SK-N-SH treated with all-trans-retinoic acid at 6 μM for 48 hours (cell line): ENCODE results near the gene DRC7.

Source experiments
- ARNTL ChIP-seq: fragments of 450-650 bp; formaldehyde crosslinking; IDR thresholded peaks from 2 replicates; pipeline ENCODE4 v1.5.0; 2020; ENCODE audit warnings: low read depth, mild to moderate bottlenecking, moderate library complexity, borderline replicate concordance
- BACH2 ChIP-seq: fragments of 250-450 bp; sonication (Bioruptor Pico); IDR thresholded peaks from 2 replicates; pipeline ENCODE4 v1.9.0; 2021; ENCODE audit warnings: mild to moderate bottlenecking, borderline replicate concordance
- CREB5 ChIP-seq: fragments of 250-450 bp; sonication (Bioruptor Pico); IDR thresholded peaks from 2 replicates; pipeline ENCODE4 v1.5.1; 2020; ENCODE audit warnings: low read depth, mild to moderate bottlenecking, moderate library complexity
- CSDC2 ChIP-seq: fragments of 250-450 bp; sonication (Bioruptor Pico); IDR thresholded peaks from 2 replicates; pipeline ENCODE4 v1.5.0; 2020; ENCODE audit warnings: mild to moderate bottlenecking, moderate library complexity
- OSR1 ChIP-seq: fragments of 250-450 bp; sonication (Bioruptor Pico); IDR thresholded peaks from 2 replicates; pipeline ENCODE4 v1.8.0; 2022; ENCODE audit warnings: moderate library complexity, mild to moderate bottlenecking, inconsistent platforms
- PATZ1 ChIP-seq: fragments of 250-450 bp; sonication (Bioruptor Pico); IDR thresholded peaks from 2 replicates; pipeline ENCODE4 v1.8.0; 2020; ENCODE audit warnings: mild to moderate bottlenecking, moderate library complexity, borderline replicate concordance
- POU6F1 ChIP-seq: fragments of 250-450 bp; sonication (Bioruptor Pico); IDR thresholded peaks from 2 replicates; pipeline ENCODE4 v1.8.0; 2021; ENCODE audit warnings: low read depth, mild to moderate bottlenecking, moderate library complexity, borderline replicate concordance
- PPARA ChIP-seq: fragments of 250-450 bp; sonication (Bioruptor Pico); IDR thresholded peaks from 2 replicates; pipeline ENCODE4 v1.5.0; 2020; ENCODE audit warnings: mild to moderate bottlenecking, borderline replicate concordance
- TCF4 ChIP-seq: fragments of 250-450 bp; sonication (Bioruptor Pico); IDR thresholded peaks from 2 replicates; pipeline ENCODE4 v1.8.0; 2021; ENCODE audit warnings: mild to moderate bottlenecking, moderate library complexity, borderline replicate concordance
- TOX ChIP-seq: fragments of 250-450 bp; sonication (Bioruptor Pico); IDR thresholded peaks from 2 replicates; pipeline ENCODE4 v1.8.0; 2021; ENCODE audit warnings: mild to moderate bottlenecking, moderate library complexity, borderline replicate concordance
- ZC3H10 ChIP-seq: fragments of 250-450 bp; sonication (Bioruptor Pico); IDR thresholded peaks from 2 replicates; pipeline ENCODE4 v1.5.1; 2021; ENCODE audit warnings: mild to moderate bottlenecking, moderate library complexity
- ZFP30 ChIP-seq: fragments of 450-650 bp; formaldehyde crosslinking; IDR thresholded peaks from 2 replicates; pipeline ENCODE4 v1.5.0; 2022; ENCODE audit warnings: mild to moderate bottlenecking, moderate library complexity
- ZNF70 ChIP-seq: fragments of 450-650 bp; formaldehyde crosslinking; IDR thresholded peaks from 2 replicates; pipeline ENCODE4 v1.5.0; 2020; ENCODE audit warnings: mild to moderate bottlenecking, moderate library complexity
- ZNF8 ChIP-seq: fragments of 450-650 bp; formaldehyde crosslinking; IDR thresholded peaks from 2 replicates; pipeline ENCODE4 v1.5.0; 2020; ENCODE audit warnings: mild to moderate bottlenecking, moderate library complexity

DNA sequence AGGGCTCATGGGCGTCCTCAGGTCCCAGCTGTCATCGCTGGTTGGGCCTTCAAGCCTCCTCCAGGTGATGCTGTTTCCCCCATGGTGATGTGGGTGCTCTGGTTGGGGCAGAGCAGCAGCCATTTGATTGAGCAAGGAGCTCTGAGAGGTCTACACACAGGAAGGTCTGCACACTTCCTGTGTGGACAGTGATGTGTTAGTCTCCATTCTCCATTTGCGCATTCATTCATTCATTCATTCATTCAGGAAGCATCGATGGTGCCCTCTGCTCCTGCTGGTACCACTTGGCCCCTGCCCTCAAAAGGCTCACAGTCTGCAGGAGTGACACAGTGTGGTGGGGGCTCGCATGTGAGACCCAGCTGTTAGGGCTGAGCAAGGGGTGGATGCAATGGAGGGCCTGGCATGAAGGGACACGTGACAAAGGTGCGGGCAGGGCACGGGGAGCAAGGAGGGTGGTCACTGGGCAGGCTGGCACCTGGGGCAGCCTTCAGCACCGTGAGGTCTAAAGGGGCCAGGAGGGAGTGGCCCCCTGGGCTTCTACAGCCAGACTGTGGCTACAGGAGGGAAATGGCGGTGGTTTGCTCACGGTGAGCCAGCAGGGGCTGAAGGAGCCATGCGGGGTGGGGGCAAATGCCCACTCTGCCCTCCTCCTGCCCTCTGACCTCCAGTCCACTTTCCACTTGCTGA, 25.0 kb upstream of the DRC7 start:
- TF ChIP-seq ARNTL: no peak
- no peak for TF ChIP-seq ZC3H10 (CRISPR knock-in tag)
- no peak for TF ChIP-seq CREB5 (CRISPR knock-in tag)
- TF ChIP-seq ZNF8 (CRISPR knock-in tag): no peak
- TF ChIP-seq OSR1 (CRISPR knock-in tag): no peak
- no peak for TF ChIP-seq BACH2 (CRISPR knock-in tag)
- no peak for TF ChIP-seq TCF4 (CRISPR knock-in tag)
- no peak for TF ChIP-seq PATZ1 (CRISPR knock-in tag)
- no peak for TF ChIP-seq ZNF70 (CRISPR knock-in tag)
- TF ChIP-seq PPARA (CRISPR knock-in tag): no peak
- TF ChIP-seq ZFP30: no peak
- TF ChIP-seq CSDC2: no peak
- no peak for TF ChIP-seq POU6F1 (CRISPR knock-in tag)
- no peak for TF ChIP-seq TOX (CRISPR knock-in tag)
